Stimulated activated CD8-positive, alpha-beta memory T cell treated with anti-CD3 and anti-CD28 coated beads, Interleukin-12 subunit alpha, Interleukin-12 subunit beta, amount 100 ng/mL, for 1 hour (primary cell): ENCODE data around the gene ILF2.

Experiments used
- DNase-seq: peaks from one replicate; pipeline ENCODE4 v3.0.0-alpha.2; 2020; ENCODE audit warnings: low read depth

ILF2 gene

DNA sequence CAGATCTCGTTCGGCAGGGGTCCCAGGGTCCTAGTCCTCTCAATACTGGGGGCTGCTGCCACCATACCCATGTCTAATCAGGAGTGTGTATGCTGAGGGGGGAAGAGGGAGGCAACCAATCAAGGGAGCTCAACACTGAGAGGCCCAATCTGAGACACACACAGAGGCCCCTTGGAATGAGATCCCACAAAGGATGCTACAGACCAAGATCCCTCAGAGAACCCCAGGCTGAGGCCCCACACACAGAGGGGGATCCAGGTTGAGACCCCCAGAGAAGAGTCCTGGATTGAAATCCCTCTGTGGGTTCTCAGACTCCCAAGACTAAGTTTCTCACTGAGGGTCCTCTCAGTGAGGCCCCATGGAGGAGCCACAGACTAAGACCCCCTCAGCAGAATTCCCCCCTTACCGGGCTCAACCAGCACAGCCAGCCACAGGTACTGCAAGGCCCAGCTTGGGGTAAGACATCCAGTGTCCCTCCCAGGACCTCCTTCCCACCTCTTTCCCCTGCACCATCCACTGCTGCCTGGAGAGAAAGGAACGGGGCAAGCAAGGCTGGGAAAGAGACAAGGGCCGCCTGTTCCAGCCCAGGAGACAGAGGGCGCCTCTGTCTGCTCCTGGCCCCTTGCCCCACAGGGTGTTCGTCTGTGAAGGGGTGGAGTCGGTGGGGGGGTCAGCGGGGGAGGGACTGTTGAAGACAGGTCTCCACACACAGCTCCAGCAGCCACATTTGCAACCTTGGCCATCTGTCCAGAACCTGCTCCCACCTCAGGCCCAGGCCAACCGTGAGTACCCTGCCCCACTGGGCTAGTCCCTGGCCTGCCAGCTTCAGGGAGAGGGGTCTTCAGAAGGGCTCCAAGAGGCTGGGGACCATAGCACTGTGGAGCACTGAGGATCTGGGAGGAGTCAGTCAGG lies 42.8 kb downstream of the ILF2 start, which contains the start of gene S100A1:
TSS of gene S100A1 (plus strand) at position 720 of the 912 bp plus-strand sequence. CDS start 2,088 bp downstream, outside the sequence.
- DNase-seq: no peak

DNA sequence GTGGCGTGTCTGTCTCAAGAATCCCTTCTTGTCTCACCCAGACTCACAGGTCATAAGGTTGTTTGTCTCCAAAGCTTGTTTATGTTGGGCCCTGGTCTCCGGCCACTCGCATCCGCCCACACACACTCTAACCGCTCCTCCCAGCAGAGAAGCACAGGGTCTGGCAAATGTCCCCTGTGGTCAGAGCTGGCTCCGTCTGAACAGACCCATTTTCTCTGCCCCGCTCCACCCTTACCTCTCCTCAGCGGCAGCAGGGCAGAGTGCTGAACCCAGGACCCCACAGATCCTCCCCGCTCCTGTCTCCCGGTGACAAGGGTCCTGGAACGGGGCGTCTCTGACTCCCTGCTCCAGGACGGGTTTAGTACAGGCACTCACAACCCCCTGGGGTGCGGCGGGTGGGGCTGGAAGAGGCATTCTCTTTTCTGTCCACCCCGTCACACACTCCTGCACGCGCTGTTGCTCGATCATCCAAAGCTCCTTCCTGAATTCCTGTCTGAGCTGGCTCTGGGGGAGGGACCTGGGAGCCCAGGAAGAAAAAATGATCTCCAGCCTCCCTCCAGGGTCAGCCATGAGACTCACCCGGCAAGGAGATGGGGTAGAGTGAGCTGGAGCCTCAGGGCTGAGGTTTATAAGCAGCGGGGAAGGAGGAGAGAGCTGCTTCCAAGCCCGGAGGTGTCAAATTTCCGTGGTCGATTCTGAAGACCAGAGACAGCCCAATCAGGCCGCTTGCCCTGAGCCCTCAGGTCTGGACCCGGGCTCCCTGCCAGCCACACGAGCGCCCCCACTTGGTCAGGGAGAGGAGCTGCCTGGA lies 43.7 kb downstream of the ILF2 start, which contains the start of gene S100A13:
TSS of gene S100A13 (minus strand) at position 602 of the 811 bp plus-strand sequence. CDS start 1,033 bp downstream, outside the sequence.
- DNase-seq: no peak

DNA sequence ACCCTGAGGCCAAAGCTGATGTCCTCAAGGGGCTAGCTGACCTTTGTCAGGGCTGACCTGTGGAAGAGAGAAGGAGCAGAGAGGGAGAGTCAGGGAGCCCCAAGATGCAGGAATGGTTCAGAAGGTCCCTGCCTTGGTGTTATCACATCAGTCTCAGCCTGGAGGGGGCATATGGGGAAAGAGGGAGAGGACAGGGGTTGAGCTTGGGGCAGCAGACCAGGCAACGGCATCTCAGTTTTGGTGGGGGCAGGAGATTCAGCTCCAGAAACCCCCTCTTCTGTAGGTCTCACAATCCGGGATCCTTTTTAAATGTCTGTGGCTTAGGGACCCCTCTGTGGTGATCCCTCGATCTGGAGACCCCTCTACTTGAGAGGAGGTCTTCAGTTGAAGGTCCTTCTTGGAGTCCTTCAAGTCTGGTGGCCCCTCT lies 44.3 kb downstream of the ILF2 start:
- no peak for DNase-seq

DNA sequence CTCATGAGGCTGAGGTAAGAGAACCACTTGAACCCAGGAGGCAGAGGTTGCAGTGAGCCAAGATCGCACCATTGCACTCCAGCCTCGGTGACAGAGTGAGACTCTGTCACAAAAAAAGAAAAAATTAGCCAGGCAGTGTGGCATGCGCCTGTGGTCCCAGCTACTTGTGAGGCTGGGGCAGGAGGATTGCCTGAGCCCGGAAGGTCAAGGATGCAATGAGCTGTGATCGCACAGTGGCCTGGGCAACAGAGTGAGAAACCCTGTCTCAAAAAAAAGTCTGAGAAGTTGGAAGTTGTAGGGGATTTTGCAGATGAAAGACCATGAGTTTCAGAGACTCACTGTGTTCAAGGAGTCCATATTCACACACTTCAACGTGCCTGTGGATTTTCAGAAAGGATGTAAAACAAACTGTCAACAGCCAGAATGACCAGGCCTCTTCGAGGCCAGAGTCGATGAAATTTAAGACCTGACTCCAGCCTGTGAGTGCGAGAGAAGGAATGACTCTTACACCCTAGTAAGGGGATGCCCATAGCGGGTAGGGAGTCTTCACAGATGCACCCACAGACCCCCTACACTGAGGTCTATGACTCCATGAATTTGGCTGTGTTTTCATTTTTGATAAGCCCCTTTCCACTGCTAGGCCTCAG lies 45.7 kb downstream of the ILF2 start:
- DNase-seq: no peak

DNA sequence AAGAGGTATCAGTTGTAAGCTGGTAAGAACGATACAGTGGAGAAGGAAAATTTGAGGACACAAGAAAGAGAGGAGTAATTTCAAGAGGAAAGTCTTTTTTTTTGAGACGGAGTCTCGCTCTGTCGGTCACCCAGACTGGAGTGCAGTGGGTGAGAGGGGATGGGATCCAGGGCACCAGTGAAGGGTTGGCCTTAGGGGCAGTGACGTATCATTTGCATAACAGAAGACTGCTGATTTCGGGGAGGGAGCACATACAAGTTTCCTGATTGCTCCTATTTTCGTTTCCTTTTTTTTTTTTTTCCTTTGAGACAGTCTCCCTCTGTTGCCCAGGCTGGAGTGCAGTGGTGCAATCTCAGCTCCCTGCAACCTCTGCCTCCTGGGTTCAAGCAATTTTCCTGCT lies 47.7 kb downstream of the ILF2 start:
- no peak for DNase-seq

DNA sequence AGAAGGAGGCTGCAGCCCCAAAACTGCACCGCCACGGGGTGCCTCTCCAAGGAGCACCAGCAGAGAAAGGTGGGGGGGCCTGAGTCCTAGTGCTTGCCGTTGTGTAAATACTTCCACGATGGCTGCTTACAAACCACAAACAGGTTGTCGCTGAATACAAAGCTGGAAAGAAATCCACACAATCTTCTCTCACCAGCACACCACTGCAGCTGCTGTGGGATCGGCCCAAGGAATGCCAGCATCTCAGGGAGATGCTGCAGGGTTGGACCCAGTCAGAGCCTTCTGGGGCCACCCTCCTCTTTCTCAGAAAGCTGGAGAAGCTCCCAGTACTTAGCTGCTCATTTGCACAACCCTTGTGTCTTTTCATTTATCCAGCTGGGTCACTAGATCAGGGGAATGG lies 51.6 kb downstream of the ILF2 start:
- DNase-seq: no peak

DNA sequence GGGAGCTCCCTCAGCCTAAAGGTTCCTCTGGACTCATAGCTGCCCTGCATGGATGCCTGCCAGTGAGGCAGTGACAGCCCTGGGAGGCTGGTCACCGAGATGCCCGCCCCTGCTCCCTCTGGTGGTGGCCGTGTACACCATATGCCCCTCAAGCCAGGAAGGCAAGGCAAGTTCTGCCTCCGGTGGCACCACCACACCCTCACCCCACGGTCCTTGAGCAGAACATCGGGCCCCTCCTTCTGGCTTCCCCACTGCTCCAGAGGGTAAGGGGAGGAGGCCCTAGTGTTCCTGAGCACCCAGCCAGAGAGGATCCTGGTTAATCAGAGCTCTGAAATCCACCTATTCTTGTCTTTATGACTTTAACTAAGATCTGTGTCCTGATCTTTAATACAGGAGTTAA lies 53.1 kb downstream of the ILF2 start:
- no peak for DNase-seq

DNA sequence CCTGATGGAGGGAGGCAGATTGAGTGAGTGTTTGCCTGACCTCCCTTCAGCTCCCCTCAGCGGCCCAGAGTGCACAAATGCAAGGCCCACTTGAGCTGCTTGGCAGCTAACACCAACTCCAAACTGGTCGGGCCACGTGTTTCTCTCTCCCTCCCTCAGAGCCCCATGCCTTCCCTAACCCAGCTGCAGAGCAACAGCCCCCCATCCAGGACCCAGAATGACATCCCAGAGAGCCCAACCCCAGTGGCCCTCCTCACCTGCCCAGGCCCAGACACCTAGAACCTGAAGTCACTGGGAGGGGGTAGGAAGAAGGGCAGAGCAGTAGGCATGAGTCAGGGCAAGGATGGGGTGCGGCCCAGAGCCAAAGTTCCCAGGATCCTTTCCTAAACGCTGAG lies 53.9 kb downstream of the ILF2 start:
- DNase-seq: no peak

DNA sequence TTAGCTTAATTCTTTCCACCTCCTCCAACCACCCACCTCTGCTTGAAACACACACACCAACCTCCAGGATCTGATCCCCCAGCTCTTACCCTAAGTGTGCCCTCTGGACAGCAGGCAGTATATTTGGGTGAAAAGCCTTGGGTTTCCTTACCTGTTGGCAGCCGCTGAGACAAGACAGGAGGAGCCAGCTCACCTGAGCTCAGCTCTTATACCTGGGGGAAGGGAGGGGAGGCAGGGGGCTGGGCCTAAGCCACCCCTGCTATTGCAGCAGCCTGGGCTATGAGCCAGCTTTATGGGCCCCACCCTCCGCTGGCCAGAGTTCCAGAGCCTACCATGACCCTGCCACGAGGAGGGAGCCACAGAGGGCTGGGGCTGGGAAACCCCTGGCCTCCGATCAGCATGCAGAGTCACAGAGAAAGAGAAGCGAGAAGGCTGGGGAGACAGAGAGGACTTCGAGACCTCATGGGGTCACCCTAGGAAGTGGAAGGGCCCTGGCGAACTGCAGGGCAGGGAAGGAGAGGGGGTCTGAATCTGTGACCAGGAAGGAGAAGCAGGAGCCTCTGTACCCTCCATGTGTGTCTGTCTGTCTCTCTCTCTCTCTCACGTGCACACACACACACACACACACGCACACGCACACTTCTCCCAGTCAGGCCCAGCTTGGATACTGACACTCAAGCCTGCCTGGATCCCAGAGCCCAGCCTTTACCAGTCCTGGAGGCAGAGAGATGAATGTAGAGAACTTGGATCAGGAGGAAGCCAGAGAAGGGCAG lies 54.5 kb downstream of the ILF2 start, which contains the start of gene S100A14:
TSS of gene S100A14 (minus strand) at position 182 of the 773 bp plus-strand sequence. CDS start 467 bp downstream, outside the sequence.
- DNase-seq: no peak

DNA sequence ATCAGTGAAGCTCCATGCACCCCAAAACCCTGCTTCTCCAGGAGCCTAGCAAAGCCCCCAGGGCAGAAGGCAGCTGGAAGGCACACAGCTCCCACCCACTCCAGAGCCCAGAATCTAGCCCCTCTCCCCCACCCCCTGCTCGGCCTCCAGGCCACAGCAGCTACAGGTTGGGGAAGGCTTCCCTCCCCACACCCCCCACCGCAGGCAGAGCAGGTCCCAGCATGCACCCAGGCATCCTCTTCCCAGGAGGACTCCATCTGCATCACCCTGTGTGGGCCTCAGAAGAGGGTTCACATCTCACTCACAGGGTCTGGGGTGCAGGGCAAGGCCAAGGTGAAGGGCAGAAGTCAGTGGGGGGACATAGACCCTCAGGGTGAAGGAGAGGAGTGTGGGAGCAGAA lies 55.4 kb downstream of the ILF2 start:
- DNase-seq: no peak

DNA sequence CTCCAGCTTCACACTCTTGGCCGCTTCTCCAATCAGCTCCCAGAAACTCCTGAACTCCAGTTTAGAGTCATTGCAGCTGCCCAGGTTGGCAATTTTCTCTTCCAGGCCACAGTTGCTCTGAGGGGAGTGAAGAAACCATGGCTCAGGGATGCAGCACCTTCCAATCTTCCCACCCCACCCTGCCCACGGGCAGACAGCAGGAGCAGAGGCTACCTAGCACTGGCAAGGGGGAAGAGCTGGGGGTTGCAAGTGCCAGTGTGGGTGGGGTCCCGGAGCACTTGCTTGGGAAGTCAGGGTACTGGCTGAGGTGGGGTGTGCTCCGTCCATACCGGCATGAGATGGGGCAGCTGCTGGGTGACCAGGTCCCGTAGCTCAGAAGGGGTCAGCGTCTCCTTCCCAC lies 55.9 kb downstream of the ILF2 start:
- no peak for DNase-seq

DNA sequence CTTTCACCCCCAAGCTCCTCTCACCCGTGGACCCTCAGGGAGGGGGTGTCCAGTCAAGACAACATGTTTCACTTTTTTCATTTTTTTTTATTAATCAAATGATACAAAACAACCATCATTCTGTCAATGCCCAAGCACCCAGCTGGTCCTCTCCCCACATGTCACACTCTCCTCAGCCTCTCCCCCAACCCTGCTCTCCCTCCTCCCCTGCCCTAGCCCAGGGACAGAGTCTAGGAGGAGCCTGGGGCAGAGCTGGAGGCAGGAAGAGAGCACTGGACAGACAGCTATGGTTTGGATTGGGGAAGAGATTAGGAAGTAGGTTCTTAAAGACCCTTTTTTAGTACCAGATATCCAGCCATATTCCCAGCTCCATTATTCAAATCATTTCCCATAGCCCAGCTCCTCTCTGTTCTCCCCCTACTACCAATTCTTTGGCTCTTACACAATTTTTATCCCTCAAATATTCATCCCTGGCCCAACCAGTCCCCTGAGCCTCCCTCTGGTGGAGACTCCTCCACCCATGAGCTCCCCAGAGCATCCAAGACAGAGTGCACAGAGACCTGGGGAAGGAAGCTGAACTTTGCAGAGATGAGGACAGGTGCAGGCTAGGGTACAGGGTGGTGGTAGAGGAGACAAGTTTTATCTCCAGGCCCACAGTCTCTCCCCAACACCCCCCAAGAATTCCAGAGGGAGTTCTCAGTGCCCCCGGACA lies 56.4 kb downstream of the ILF2 start:
- no peak for DNase-seq

DNA sequence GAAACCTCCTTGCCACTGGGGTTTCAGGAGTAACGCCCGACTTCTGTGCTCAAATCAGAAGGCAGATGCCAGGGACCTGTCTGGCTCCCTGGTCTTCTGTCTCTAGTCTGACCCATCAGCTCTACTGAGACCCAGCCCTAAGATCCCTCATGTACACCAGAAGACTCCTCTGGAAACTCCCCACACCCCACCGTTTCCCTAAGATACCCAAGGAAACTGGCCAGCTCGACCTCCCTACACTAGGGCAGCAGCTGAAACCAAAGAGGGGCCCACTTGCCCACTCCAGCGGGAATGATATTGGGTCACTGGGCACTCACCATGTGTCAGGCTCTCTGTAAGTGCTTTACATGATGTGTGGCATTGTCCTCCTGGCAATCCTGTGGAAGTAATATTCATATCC lies 57.4 kb downstream of the ILF2 start:
- DNase-seq: no peak

DNA sequence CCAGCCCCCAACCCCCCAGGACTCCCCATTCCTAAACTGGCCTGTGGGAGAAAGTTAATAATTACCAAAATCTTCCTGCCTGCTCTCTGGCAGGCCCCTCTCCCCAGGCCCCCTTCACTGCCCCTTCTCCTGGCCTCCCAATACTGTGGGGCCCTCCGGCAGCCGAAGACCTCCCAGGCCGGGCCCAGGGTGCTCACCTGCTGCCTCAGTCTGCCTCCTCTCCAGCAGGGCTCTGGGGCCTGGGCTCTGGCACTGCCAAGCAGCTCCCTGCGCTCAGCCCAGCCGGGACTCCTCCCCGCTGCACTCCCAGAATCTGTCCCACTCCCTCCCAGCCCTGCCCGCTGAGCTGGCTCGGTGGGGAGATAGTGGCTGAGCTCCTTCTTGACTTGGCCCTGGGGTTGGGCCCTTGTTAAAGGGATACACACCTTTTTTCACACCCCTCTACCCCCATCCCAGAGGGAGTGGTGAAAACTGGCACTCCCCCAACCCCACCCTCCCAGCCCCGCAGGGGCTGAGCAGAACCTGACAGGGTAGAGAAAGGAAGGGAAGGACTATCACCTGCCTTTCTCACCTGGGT lies 58.0 kb downstream of the ILF2 start, which contains the start of gene S100A16:
TSS of gene S100A16 (minus strand) at position 383 of the 577 bp plus-strand sequence. CDS start 4,986 bp downstream, outside the sequence.
- DNase-seq: no peak

DNA sequence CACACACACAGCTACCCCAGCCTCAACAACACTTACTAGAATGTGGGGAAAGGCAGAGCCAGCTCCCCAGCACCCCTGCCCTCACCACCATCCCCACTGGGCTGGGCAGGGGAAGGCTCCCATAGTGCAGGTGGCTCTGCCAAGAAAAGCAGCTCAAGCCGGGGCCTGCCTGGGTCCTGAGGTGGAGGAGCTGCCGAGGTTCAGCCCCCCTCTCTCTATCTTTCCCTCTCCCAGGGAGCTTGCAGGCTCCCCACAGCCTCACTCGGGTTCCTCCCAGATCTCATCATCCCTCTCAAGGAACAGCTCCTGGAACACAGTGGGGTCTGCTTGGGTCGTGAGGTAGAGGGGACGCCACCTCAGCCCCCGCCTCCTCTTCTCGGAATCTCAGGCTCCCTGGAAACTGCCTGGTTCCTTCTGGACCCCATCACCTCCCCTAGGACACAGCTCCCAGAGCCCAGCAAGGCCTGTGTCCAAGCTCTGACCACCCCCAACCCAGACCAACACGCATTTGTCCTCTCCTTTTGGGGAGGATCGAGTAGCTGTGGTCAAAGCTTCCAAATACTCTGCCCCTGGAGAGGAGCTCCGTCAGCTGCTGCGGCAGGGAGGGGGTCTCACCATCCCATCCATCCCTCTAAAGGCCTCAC lies 58.6 kb downstream of the ILF2 start:
- DNase-seq: no peak
